ENCODE measurements around the gene TIMP1.

TIMP1 gene

DNA sequence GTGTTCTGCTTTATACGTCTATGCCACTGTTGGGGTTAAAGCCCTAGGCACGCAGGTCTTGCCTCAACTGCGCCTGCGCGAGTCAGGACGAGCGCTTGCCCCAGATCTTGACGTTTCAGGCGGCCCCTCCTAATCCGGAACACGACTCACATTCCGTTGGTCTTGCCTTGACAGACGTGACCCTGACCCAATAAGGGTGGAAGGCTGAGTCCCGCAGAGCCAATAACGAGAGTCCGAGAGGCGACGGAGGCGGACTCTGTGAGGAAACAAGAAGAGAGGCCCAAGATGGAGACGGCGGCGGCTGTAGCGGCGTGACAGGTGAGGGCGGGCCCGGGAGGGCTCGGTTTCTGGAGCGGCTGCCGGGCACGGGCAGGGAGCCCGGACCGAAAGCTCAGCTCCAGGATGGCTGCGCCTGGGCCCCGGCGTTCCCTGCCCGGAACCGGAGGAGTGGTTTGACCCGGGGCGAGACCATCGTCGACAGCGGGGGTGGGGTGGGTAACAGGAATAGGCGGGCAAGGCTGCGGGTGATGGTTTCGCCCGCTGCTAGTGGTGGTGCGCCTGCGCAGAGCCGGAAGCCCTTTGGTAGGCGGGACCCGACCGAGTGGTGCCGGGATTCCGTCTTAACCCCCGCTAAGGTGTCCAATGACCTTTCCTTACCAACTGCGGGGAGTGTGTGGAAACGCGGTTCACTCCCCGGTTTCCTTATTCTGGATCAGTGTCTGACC is 21.1 kb upstream of the TIMP1 start, which contains the start of gene ARAF (continued):
- no peak for TF ChIP-seq ZNF169 (tag by site-specific recombination; IDR thresholded peaks at IDR 0.05)
- TF ChIP-seq SCRT2 (tag by site-specific recombination; IDR thresholded peaks at IDR 0.05), result no peak
- TF ChIP-seq KLF7 (tag by site-specific recombination; IDR thresholded peaks at IDR 0.05; ENCODE audit: borderline replicate concordance), result 0 out of 2 replicates have a peak, but pooled peaks have one; percentile 64
- peak; percentile 76 for TF ChIP-seq YY2 (tag by site-specific recombination; IDR thresholded peaks at IDR 0.05)
- no peak for TF ChIP-seq ZNF529 (tag by site-specific recombination; IDR thresholded peaks at IDR 0.05; ENCODE audit: insufficient replicate concordance)
- no peak for TF ChIP-seq ZNF791 (tag by site-specific recombination; IDR thresholded peaks at IDR 0.05)
- TF ChIP-seq, protein P1, sequence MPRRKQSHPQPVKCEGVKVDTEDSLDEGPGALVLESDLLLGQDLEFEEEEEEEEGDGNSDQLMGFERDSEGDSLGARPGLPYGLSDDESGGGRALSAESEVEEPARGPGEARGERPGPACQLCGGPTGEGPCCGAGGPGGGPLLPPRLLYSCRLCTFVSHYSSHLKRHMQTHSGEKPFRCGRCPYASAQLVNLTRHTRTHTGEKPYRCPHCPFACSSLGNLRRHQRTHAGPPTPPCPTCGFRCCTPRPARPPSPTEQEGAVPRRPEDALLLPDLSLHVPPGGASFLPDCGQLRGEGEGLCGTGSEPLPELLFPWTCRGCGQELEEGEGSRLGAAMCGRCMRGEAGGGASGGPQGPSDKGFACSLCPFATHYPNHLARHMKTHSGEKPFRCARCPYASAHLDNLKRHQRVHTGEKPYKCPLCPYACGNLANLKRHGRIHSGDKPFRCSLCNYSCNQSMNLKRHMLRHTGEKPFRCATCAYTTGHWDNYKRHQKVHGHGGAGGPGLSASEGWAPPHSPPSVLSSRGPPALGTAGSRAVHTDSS (tag by site-specific recombination; IDR thresholded peaks at IDR 0.05), result no peak
- TF ChIP-seq ZNF121 (tag by site-specific recombination; IDR thresholded peaks at IDR 0.05), result no peak
- no peak for TF ChIP-seq ZNF140 (tag by site-specific recombination; IDR thresholded peaks at IDR 0.05)
- no peak for TF ChIP-seq ZNF426 (tag by site-specific recombination; IDR thresholded peaks at IDR 0.05)
- no peak for TF ChIP-seq ZNF670 (tag by site-specific recombination; IDR thresholded peaks at IDR 0.05; ENCODE audit: low read depth)
- no peak for TF ChIP-seq ZNF416 (tag by site-specific recombination; IDR thresholded peaks at IDR 0.05)
- TF ChIP-seq, protein P2, sequence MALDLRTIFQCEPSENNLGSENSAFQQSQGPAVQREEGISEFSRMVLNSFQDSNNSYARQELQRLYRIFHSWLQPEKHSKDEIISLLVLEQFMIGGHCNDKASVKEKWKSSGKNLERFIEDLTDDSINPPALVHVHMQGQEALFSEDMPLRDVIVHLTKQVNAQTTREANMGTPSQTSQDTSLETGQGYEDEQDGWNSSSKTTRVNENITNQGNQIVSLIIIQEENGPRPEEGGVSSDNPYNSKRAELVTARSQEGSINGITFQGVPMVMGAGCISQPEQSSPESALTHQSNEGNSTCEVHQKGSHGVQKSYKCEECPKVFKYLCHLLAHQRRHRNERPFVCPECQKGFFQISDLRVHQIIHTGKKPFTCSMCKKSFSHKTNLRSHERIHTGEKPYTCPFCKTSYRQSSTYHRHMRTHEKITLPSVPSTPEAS (tag by site-specific recombination; IDR thresholded peaks at IDR 0.05), result no peak
- TF ChIP-seq ZNF366 (tag by site-specific recombination; conservative IDR thresholded peaks at IDR 0.05), result no peak
- TF ChIP-seq, protein P3, sequence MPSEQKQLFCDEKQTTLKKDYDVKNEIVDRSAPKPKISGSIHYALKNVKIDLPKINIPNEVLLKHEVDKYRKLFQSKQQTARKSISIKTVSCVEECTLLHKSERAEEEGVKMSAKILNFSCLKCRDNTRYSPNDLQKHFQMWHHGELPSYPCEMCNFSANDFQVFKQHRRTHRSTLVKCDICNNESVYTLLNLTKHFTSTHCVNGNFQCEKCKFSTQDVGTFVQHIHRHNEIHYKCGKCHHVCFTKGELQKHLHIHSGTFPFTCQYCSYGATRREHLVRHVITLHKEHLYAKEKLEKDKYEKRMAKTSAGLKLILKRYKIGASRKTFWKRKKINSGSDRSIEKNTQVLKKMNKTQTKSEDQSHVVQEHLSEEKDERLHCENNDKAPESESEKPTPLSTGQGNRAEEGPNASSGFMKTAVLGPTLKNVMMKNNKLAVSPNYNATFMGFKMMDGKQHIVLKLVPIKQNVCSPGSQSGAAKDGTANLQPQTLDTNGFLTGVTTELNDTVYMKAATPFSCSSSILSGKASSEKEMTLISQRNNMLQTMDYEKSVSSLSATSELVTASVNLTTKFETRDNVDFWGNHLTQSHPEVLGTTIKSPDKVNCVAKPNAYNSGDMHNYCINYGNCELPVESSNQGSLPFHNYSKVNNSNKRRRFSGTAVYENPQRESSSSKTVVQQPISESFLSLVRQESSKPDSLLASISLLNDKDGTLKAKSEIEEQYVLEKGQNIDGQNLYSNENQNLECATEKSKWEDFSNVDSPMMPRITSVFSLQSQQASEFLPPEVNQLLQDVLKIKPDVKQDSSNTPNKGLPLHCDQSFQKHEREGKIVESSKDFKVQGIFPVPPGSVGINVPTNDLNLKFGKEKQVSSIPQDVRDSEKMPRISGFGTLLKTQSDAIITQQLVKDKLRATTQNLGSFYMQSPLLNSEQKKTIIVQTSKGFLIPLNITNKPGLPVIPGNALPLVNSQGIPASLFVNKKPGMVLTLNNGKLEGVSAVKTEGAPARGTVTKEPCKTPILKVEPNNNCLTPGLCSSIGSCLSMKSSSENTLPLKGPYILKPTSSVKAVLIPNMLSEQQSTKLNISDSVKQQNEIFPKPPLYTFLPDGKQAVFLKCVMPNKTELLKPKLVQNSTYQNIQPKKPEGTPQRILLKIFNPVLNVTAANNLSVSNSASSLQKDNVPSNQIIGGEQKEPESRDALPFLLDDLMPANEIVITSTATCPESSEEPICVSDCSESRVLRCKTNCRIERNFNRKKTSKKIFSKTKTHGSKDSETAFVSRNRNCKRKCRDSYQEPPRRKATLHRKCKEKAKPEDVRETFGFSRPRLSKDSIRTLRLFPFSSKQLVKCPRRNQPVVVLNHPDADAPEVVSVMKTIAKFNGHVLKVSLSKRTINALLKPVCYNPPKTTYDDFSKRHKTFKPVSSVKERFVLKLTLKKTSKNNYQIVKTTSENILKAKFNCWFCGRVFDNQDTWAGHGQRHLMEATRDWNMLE (tag by site-specific recombination; conservative IDR thresholded peaks at IDR 0.05; ENCODE audit: low read depth), result no peak
- TF ChIP-seq, protein P4, sequence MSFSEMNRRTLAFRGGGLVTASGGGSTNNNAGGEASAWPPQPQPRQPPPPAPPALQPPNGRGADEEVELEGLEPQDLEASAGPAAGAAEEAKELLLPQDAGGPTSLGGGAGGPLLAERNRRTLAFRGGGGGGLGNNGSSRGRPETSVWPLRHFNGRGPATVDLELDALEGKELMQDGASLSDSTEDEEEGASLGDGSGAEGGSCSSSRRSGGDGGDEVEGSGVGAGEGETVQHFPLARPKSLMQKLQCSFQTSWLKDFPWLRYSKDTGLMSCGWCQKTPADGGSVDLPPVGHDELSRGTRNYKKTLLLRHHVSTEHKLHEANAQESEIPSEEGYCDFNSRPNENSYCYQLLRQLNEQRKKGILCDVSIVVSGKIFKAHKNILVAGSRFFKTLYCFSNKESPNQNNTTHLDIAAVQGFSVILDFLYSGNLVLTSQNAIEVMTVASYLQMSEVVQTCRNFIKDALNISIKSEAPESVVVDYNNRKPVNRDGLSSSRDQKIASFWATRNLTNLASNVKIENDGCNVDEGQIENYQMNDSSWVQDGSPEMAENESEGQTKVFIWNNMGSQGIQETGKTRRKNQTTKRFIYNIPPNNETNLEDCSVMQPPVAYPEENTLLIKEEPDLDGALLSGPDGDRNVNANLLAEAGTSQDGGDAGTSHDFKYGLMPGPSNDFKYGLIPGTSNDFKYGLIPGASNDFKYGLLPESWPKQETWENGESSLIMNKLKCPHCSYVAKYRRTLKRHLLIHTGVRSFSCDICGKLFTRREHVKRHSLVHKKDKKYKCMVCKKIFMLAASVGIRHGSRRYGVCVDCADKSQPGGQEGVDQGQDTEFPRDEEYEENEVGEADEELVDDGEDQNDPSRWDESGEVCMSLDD (tag by site-specific recombination; IDR thresholded peaks at IDR 0.05), result no peak
- TF ChIP-seq ZNF37A (tag by site-specific recombination; IDR thresholded peaks at IDR 0.05), result no peak
- no peak for TF ChIP-seq ZNF23 (tag by site-specific recombination; IDR thresholded peaks at IDR 0.05; ENCODE audit: borderline replicate concordance)
- no peak for TF ChIP-seq ZNF830 (tag by site-specific recombination; IDR thresholded peaks at IDR 0.05; ENCODE audit: low read depth)
- peak; percentile 72 for TF ChIP-seq KLF9 (tag by site-specific recombination; IDR thresholded peaks at IDR 0.05; ENCODE audit: low read depth)
- TF ChIP-seq, protein P5, sequence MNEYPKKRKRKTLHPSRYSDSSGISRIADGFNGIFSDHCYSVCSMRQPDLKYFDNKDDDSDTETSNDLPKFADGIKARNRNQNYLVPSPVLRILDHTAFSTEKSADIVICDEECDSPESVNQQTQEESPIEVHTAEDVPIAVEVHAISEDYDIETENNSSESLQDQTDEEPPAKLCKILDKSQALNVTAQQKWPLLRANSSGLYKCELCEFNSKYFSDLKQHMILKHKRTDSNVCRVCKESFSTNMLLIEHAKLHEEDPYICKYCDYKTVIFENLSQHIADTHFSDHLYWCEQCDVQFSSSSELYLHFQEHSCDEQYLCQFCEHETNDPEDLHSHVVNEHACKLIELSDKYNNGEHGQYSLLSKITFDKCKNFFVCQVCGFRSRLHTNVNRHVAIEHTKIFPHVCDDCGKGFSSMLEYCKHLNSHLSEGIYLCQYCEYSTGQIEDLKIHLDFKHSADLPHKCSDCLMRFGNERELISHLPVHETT (tag by site-specific recombination; IDR thresholded peaks at IDR 0.05), result peak; percentile 69; the same call in 1 of the 2 replicates
- TF ChIP-seq ZNF585B (tag by site-specific recombination; IDR thresholded peaks at IDR 0.05), result no peak
- TF ChIP-seq TCF7L2 (IDR thresholded peaks at IDR 0.05; ENCODE audit: borderline replicate concordance, low read depth, low read length), result no peak
- no peak for TF ChIP-seq ZNF768 (tag by site-specific recombination; IDR thresholded peaks at IDR 0.05)
- no peak for TF ChIP-seq SETDB1 (IDR thresholded peaks at IDR 0.05; ENCODE audit: insufficient read length, low read length)
- TF ChIP-seq, protein P6, sequence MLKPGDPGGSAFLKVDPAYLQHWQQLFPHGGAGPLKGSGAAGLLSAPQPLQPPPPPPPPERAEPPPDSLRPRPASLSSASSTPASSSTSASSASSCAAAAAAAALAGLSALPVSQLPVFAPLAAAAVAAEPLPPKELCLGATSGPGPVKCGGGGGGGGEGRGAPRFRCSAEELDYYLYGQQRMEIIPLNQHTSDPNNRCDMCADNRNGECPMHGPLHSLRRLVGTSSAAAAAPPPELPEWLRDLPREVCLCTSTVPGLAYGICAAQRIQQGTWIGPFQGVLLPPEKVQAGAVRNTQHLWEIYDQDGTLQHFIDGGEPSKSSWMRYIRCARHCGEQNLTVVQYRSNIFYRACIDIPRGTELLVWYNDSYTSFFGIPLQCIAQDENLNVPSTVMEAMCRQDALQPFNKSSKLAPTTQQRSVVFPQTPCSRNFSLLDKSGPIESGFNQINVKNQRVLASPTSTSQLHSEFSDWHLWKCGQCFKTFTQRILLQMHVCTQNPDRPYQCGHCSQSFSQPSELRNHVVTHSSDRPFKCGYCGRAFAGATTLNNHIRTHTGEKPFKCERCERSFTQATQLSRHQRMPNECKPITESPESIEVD (tag by site-specific recombination; IDR thresholded peaks at IDR 0.05), result no peak
- TF ChIP-seq SP2 (tag by site-specific recombination; IDR thresholded peaks at IDR 0.05), result peak; percentile 94
